ENCODE data around the gene RXRA.

DNA sequence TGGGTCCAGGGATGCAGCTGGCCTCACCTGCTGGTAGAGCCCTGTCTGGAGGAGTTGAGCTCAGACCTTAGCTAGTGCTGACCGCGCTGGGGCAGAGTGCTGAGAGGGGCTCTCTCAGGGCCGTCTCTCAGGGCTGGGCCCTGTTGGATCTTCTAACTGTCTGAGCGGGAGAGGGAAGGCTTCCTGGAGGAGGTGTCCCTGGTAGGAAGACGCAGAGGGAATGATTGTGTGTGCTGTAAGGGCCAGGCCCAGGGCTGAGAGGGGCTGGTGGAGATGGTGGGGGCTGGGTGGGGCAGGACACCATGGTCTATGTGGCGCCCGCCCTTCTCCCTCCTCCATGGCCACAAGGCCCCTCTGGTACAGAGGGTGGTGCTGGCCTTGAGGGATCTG is 55.0 kb downstream of the RXRA start:
- no peak for TF ChIP-seq EZH2 (IDR thresholded peaks at IDR 0.05; ENCODE audit: insufficient read depth, low read length)
- TF ChIP-seq, protein P1, sequence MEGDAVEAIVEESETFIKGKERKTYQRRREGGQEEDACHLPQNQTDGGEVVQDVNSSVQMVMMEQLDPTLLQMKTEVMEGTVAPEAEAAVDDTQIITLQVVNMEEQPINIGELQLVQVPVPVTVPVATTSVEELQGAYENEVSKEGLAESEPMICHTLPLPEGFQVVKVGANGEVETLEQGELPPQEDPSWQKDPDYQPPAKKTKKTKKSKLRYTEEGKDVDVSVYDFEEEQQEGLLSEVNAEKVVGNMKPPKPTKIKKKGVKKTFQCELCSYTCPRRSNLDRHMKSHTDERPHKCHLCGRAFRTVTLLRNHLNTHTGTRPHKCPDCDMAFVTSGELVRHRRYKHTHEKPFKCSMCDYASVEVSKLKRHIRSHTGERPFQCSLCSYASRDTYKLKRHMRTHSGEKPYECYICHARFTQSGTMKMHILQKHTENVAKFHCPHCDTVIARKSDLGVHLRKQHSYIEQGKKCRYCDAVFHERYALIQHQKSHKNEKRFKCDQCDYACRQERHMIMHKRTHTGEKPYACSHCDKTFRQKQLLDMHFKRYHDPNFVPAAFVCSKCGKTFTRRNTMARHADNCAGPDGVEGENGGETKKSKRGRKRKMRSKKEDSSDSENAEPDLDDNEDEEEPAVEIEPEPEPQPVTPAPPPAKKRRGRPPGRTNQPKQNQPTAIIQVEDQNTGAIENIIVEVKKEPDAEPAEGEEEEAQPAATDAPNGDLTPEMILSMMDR (IDR thresholded peaks at IDR 0.05; ENCODE audit: insufficient read depth, low read depth, low read length): no peak

All from astrocyte (in vitro differentiated cells and primary cell).